MM.1S (cell line): ENCODE data around the gene CRTC3.

Source experiments
- DNase-seq: peaks from one replicate; pipeline ENCODE4 v3.0.0-alpha.2; 2015
- H2AFZ ChIP-seq: fragments of 300-600 bp; sonication (generic); 2 replicates; pipeline ENCODE4 v1.6.0; 2016; ENCODE audit warnings: antibody characterized with exemption, low read length
- H3F3A ChIP-seq: fragments of 300-600 bp; sonication (generic); 2 replicates; pipeline ENCODE4 v1.6.1; 2016; ENCODE audit warnings: mild to moderate bottlenecking, antibody characterized with exemption, low read length, moderate library complexity, mixed read lengths; ENCODE audit not compliant: insufficient read depth
- H3K27ac ChIP-seq: fragments of 300-600 bp; sonication (generic); 2 replicates; pipeline ENCODE4 v1.5.1; 2016; ENCODE audit warnings: mild to moderate bottlenecking, low read length
- H3K27me3 ChIP-seq: fragments of 300-600 bp; sonication (generic); replicated peaks from 2 replicates; pipeline ENCODE4 v1.6.0; 2016; ENCODE audit warnings: low read length; ENCODE audit not compliant: insufficient read depth
- H3K36me3 ChIP-seq: fragments of 300-600 bp; sonication (generic); replicated peaks from 2 replicates; pipeline ENCODE4 v1.6.1; 2016; ENCODE audit warnings: mild to moderate bottlenecking, low read length, mixed read lengths; ENCODE audit not compliant: insufficient read depth
- H3K4me1 ChIP-seq: fragments of 300-600 bp; sonication (generic); 2 replicates; pipeline ENCODE4 v1.6.1; 2016; ENCODE audit warnings: low read length, mixed read lengths
- H3K4me2 ChIP-seq: fragments of 300-600 bp; sonication (generic); 2 replicates; pipeline ENCODE4 v1.6.0; 2016; ENCODE audit warnings: low read depth, low read length
- H3K4me3 ChIP-seq: fragments of 300-600 bp; sonication (generic); 2 replicates; pipeline ENCODE4 v1.5.1; 2016; ENCODE audit warnings: low read length, mixed read lengths
- H3K79me2 ChIP-seq: fragments of 300-600 bp; sonication (generic); 2 replicates; pipeline ENCODE4 v1.6.1; 2016; ENCODE audit warnings: mixed run types, low read length, mixed read lengths
- H3K9ac ChIP-seq: fragments of 300-600 bp; sonication (generic); 2 replicates; pipeline ENCODE4 v1.6.1; 2016; ENCODE audit warnings: low read length, mixed read lengths
- H3K9me2 ChIP-seq: fragments of 300-600 bp; sonication (generic); replicated peaks from 2 replicates; pipeline ENCODE4 v1.6.1; 2016; ENCODE audit warnings: mild to moderate bottlenecking, low read length, mixed read lengths; ENCODE audit not compliant: insufficient read depth
- H3K9me3 ChIP-seq: fragments of 300-600 bp; sonication (generic); replicated peaks from 2 replicates; pipeline ENCODE4 v1.6.1; 2016; ENCODE audit warnings: mild to moderate bottlenecking, low read length, mixed read lengths; ENCODE audit not compliant: insufficient read depth
- H4K20me1 ChIP-seq: fragments of 300-600 bp; sonication (generic); 2 replicates; pipeline ENCODE4 v1.6.1; 2016; ENCODE audit warnings: mild to moderate bottlenecking, low read length, moderate library complexity, mixed read lengths; ENCODE audit not compliant: insufficient read depth
- CTCF ChIP-seq: fragments of 300-600 bp; sonication (generic); IDR thresholded peaks from 2 replicates; pipeline ENCODE4 v1.5.1; 2016; ENCODE audit warnings: antibody characterized with exemption, low read length, mixed read lengths
- EZH2 ChIP-seq: fragments of 300-600 bp; sonication (generic); optimal IDR thresholded peaks from 2 replicates; pipeline ENCODE3; 2017; ENCODE audit warnings: low read depth, mild to moderate bottlenecking, antibody characterized with exemption, low read length, mixed read lengths
- EZH2phosphoT487 ChIP-seq: fragments of 300-600 bp; sonication (generic); IDR thresholded peaks from 2 replicates; pipeline ENCODE4 v1.6.1; 2018; ENCODE audit warnings: antibody characterized with exemption, low read length

CRTC3 gene

DNA sequence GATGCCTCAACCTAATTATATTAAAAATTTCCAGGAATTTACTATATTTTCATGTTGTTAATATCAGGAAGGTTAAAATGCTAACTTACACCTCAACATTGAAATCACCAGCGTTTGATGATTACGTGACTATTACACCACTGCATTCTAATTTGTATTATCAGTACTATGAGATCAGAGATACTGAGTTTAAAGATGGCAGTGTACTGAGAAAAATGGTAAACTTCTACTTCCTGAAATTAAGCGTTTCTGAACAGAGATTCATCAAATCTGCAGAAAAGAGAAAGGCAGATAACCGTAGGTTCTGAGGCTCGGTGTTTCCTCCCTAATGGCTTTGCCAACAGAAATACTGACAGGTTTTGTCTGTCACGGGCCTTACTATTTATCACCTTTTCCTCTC, 69.9 kb downstream of the CRTC3 start:
- no peak for DNase-seq
- peaks cover 13% of the 10 kb centered on the region for H3K4me1 ChIP-seq
- H3K4me3 ChIP-seq = no peak overlapping the region
- H3K36me3 ChIP-seq = no peaks in the 10 kb centered on the region
- H2AFZ ChIP-seq = no peak overlapping the region
- no peaks in the 10 kb centered on the region for H4K20me1 ChIP-seq
- H3K9me2 ChIP-seq = no peaks in the 10 kb centered on the region
- H3K9ac ChIP-seq = no peak overlapping the region
- TF ChIP-seq EZH2 = no peak
- no peak for TF ChIP-seq CTCF
- no peak for TF ChIP-seq EZH2phosphoT487
- H3K27ac ChIP-seq = no peak overlapping the region
- H3K79me2 ChIP-seq = no peaks in the 10 kb centered on the region
- peaks cover 2% of the 10 kb centered on the region; the same call in 1 of the 2 replicates for H3F3A ChIP-seq
- H3K9me3 ChIP-seq = no peaks in the 10 kb centered on the region
- no peak overlapping the region for H3K4me2 ChIP-seq
- H3K27me3 ChIP-seq = no peaks in the 10 kb centered on the region

GRCh38 chr15:90600954-90601353, 71.2 kb downstream of the CRTC3 start:
- Histone ChIP-seq H2AFZ (no peak overlapping the region), H3K9ac (no peak overlapping the region), H3F3A (no peaks in the 10 kb centered on the region), H3K27me3 (no peaks in the 10 kb centered on the region), H3K36me3 (no peaks in the 10 kb centered on the region), H3K4me2 (no peak overlapping the region), H4K20me1 (no peaks in the 10 kb centered on the region), H3K79me2 (no peaks in the 10 kb centered on the region), H3K4me3 (no peak overlapping the region), H3K9me3 (no peaks in the 10 kb centered on the region), H3K4me1 (peaks cover 9% of the 10 kb centered on the region), H3K9me2 (no peaks in the 10 kb centered on the region), H3K27ac (no peak overlapping the region)
- TF ChIP-seq EZH2 (no peak), CTCF (no peak), EZH2phosphoT487 (no peak)
- DNase-seq = no peak

DNA sequence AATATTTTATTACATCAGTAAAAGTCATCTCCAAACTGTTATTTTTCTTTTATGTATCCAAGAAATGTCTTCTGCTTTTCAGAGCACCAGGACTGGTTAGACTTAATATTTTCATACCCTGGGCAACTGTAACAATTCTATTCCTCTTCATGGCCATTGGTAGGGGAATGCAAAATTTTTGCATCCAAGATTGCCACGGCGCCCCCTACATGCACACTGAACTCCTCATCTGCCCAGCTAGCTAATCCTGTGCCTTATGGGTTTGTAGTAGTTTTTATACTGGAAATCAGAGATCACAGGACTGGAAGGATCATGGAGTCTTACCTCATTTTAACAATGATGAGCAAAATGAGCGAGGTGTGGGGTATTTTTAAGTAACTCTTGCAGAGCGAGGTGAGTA, 74.2 kb downstream of the CRTC3 start:
- H3K27ac ChIP-seq = no peak overlapping the region
- no peaks in the 10 kb centered on the region for H3F3A ChIP-seq
- DNase-seq = no peak
- H3K4me1 ChIP-seq = no peaks in the 10 kb centered on the region
- H3K4me2 ChIP-seq = no peak overlapping the region
- H3K9ac ChIP-seq = no peak overlapping the region
- TF ChIP-seq EZH2phosphoT487 (no peak), EZH2 (no peak), CTCF (peak; percentile 49)
- no peaks in the 10 kb centered on the region for H4K20me1 ChIP-seq
- no peaks in the 10 kb centered on the region for H3K9me3 ChIP-seq
- no peak overlapping the region for H3K4me3 ChIP-seq
- H3K36me3 ChIP-seq = no peaks in the 10 kb centered on the region
- no peaks in the 10 kb centered on the region for H3K27me3 ChIP-seq
- no peaks in the 10 kb centered on the region for H3K9me2 ChIP-seq
- no peaks in the 10 kb centered on the region for H3K79me2 ChIP-seq
- H2AFZ ChIP-seq = no peak overlapping the region
